IPS DF 4.7 (cell line): ENCODE results near the gene DCBLD2.

Experiments
- DNase-seq: peaks from one replicate; pipeline ENCODE4 v3.0.0-alpha.2; 2013; ENCODE audit warnings: low spot score; ENCODE audit errors: extremely low read depth

DCBLD2 gene

GRCh38 chr3:98770261-98771039, 131.0 kb downstream of the DCBLD2 start:
- DNase-seq: no peak

GRCh38 chr3:98769448-98769847, 132.0 kb downstream of the DCBLD2 start:
- no peak for DNase-seq

GRCh38 chr3:98768961-98769360, 132.5 kb downstream of the DCBLD2 start:
- DNase-seq: no peak

GRCh38 chr3:98766924-98767323, 134.6 kb downstream of the DCBLD2 start:
- no peak for DNase-seq

- no peak for DNase-seq
Measured at GRCh38 chr3:98765721-98766120, 135.8 kb downstream of the DCBLD2 start.

- no peak for DNase-seq
Measured at GRCh38 chr3:98764472-98764884, 137.0 kb downstream of the DCBLD2 start.

GRCh38 chr3:98763819-98764418, 137.6 kb downstream of the DCBLD2 start:
- no peak for DNase-seq

GRCh38 chr3:98763076-98763475, 138.4 kb downstream of the DCBLD2 start, which contains the start of gene ST3GAL6:
Gene ST3GAL6, plus strand, starts transcription at chr3:98763340. Its CDS starts 5,101 bp downstream, at chr3:98768441.
- no peak for DNase-seq

- no peak for DNase-seq
Measured at GRCh38 chr3:98761643-98762229, 139.8 kb downstream of the DCBLD2 start.

- DNase-seq: no peak
Measured at GRCh38 chr3:98759629-98760028, 141.9 kb downstream of the DCBLD2 start.

GRCh38 chr3:98755601-98756000, 145.9 kb downstream of the DCBLD2 start:
- DNase-seq: no peak

- DNase-seq: no peak
Measured at GRCh38 chr3:98754483-98754882, 147.0 kb downstream of the DCBLD2 start.

- no peak for DNase-seq
Measured at GRCh38 chr3:98750276-98750919, 151.1 kb downstream of the DCBLD2 start.

- DNase-seq: no peak
Measured at GRCh38 chr3:98746882-98747281, 154.6 kb downstream of the DCBLD2 start.

GRCh38 chr3:98746122-98746521, 155.4 kb downstream of the DCBLD2 start:
- DNase-seq: no peak
